GM10248 (cell line): ENCODE results near the gene SMURF1.

Experiments
- CTCF ChIA-PET: fragments of 300-600 bp; sonication (Branson Sonifier 250); formaldehyde crosslinking; extraction: SDS; loops from one replicate; lab custom pipeline; 2021; ENCODE audit warnings: antibody characterized with exemption; lab: Yijun Ruan, JAX
- POLR2A ChIA-PET: fragments of 350-650 bp; sonication (Branson Sonifier 250); formaldehyde crosslinking; extraction: SDS; loops from one replicate; lab custom pipeline; 2020; ENCODE audit warnings: antibody characterized with exemption; lab: Yijun Ruan, JAX
- DNase-seq: peaks from one replicate; pipeline ENCODE4 v3.0.0; 2012; ENCODE audit errors: extremely low spot score
- TF ChIP-seq, protein P1 (sequence below): IDR thresholded peaks from 2 replicates; pipeline ENCODE4 v1.5.1; 2012; ENCODE audit warnings: mild to moderate bottlenecking, low read depth; ENCODE audit errors: extremely low read depth, missing control alignments, control extremely low read depth

Gene SMURF1

DNA sequence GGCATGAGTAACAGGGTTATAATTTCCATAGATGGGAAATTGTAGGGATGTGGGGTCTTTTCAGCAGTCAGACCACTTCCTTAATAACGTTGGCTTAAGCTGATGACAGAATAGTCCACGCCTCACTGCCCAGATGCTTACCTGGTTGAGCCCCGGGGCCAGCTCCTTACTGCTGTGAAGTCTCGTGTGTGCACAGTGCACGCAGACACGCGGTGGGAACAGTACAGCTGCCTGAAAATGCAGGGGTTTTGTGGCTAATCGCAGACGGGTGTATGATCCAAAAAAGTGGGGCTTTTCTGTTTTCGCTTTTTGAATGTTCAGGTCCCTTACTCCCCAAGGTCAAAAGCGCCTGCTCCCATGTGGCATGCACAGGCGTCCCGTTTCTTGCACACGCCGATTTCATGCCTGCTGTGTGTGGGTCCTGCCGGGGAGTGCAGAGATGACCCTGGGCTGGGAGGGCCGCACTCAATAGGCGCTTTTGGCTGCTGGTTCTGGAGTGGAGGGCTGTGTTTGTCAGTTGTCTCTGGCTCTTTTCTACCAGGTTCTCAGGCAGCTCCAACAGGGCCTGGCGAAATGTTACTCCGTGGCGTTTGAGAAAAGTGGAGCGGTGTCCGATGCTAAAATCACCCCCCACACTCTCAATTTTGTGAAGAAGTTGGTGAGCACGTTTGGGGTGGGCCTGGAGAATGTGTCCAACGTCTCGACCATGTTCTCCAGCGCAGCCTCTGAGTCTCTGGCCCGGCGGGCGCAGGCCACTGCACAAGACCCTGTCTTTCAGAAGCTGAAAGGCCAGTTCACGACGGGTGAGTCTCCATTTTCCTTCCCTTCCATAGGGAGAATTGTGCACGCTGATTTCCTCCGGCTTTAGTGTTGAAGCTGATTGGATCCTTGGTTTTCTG lies 149.6 kb downstream of the SMURF1 start:
- POLR2A ChIA-PET, result no interaction called here
- CTCF ChIA-PET, result interaction anchor here (0.8 to 0.9 kb wide), 2 partner anchors 8 to 10 kb away, joined by 3 read pairs; no protein-coding TSS in a partner anchor
- DNase-seq, result no peak
- TF ChIP-seq, protein P1, sequence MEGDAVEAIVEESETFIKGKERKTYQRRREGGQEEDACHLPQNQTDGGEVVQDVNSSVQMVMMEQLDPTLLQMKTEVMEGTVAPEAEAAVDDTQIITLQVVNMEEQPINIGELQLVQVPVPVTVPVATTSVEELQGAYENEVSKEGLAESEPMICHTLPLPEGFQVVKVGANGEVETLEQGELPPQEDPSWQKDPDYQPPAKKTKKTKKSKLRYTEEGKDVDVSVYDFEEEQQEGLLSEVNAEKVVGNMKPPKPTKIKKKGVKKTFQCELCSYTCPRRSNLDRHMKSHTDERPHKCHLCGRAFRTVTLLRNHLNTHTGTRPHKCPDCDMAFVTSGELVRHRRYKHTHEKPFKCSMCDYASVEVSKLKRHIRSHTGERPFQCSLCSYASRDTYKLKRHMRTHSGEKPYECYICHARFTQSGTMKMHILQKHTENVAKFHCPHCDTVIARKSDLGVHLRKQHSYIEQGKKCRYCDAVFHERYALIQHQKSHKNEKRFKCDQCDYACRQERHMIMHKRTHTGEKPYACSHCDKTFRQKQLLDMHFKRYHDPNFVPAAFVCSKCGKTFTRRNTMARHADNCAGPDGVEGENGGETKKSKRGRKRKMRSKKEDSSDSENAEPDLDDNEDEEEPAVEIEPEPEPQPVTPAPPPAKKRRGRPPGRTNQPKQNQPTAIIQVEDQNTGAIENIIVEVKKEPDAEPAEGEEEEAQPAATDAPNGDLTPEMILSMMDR, result no peak

DNA sequence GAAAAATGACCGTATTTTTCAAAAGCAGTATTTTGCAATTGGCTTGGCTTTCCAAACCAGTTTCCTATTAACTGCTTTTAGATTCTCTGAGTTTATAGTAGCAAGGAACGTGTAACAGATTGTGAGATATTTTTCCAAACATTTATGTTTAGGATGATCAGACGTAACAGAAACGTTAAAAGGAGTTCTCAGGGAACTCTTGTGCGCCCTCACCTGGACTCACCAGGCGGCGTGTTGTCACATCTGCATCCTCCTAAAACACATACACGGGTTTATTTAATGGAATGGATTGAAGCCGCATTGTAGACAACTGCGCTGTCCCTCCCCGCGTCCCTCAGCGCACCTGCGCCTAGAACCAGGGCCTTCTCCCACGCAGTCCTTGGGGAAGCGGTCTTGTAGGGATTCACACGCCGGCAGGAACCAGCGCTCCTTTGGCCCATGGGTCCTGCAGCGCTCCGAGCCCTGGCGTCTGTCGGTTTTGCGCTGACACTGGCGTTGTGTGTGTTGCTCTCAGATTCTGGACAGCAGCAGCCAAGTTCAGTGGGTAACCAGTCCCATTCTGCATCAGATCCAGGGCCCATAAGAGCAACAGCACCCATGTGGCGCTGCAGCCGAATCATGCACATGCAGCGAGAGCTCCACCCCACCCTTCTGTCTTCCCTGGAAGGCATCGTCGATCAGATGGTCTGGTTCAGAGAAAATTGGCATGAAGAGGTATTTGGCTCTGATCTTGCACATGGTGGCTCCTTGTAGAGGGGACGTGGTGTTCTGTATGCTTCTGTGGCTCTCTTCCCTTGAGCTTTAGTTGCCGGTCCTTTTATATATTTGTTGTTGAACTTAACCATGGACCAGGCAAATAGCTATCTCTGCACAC lies 150.6 kb downstream of the SMURF1 start:
- DNase-seq, result no peak
- TF ChIP-seq, protein P1, result no peak
- ChIA-PET CTCF (interaction anchor here (0.9 kb wide), 1 partner anchor 11 kb away, joined by 3 read pairs; no protein-coding TSS in a partner anchor), POLR2A (no interaction called here)

DNA sequence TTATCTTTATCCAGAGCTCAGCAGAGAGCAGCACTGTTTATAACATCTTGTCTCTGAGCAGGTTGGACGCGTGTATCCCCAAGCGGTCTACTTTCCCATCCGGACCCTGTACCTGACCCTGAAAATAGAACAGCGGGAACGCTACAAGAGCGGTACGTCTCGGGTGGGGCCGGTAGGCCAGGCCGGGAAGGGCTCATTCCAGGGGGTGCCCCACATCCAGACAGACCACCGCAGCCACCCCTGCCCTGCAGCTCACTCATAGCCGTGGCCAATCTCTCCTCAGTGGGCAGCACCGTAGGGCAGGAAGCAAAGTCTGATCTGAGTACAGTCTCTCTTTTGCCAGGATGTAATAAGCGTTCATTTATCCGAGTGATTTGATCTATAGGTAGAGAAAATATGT lies 151.8 kb downstream of the SMURF1 start:
- CTCF ChIA-PET, result interaction anchor here (0.9 kb wide), 1 partner anchor 35 kb away, joined by 3 read pairs; no protein-coding TSS in a partner anchor

DNA sequence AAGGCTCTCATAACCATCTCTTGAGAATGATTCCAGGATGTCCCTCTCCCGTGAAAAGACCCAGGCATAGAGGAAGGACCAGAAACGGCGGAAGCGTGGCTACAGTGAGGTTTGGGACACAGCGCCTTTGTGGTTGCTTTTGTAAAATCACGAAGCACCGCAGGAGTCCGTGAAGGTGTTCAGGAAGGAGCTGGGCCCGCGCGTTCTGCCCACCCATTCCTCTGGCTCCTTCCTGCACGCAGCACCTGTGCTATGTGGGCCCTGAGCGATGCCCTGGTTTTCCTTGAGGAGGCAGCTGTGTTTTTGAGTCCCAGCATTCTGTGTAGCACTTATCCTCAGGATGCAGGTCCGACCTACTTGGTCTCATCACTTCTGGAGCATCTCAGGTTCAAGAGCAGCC lies 152.8 kb downstream of the SMURF1 start:
- CTCF ChIA-PET, result no interaction called here
- TF ChIP-seq, protein P1, result no peak
- POLR2A ChIA-PET, result no interaction called here
- DNase-seq, result no peak

More for the DNA sequence above, 151.8 kb downstream of the SMURF1 start:
- no peak for DNase-seq
- TF ChIP-seq, protein P1, result no peak
- POLR2A ChIA-PET, result no interaction called here

DNA sequence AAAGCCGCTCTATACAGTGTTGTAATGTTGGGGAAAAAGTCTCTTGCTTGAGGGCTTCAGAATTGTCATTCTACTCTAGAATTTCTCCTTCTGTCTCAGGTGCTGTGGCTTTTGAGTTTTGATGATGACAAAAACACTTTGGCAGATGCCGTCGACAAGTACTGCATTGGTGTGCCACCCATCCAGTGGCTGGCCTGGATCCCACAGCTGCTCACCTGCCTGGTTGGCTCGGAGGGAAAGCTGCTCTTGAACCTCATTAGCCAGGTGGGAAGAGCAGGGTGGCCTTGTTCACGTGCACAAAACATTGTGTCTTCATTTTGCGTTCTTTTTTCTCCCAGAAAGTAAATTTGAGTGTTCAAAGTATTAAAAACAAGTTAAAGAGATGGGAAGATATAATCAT lies 153.6 kb downstream of the SMURF1 start:
- TF ChIP-seq, protein P1, result no peak
- CTCF ChIA-PET, result no interaction called here
- POLR2A ChIA-PET, result no interaction called here
- no peak for DNase-seq

DNA sequence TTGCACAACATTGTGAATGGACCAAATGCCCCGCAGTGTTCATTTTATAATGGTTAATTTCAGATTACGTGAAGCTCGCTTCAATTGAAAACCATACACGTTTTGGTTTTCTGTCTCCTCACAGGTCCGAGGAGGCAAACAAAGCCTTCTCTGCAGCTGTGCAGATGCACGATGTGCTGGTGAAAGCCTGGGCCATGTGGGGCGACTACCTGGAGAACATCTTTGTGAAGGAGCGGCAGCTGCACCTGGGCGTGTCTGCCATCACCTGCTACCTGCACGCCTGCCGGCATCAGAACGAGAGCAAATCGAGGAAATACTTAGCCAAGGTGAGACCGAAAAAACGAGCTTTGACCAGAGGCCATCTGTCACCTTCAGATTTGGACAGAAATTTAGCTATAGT lies 155.3 kb downstream of the SMURF1 start:
- ChIA-PET CTCF (interaction anchor here (1.0 kb wide), 2 partner anchors 17 to 75 kb away, joined by 3 read pairs; no protein-coding TSS in a partner anchor), POLR2A (no interaction called here)
- TF ChIP-seq, protein P1, result no peak
- no peak for DNase-seq
